GM18951 (cell line): ENCODE measurements around the gene PRSS16.

Source experiments
- POLR2A ChIP-seq: IDR thresholded peaks from 4 replicates; pipeline ENCODE4 v1.6.1; 2011; ENCODE audit warnings: mild to moderate bottlenecking; ENCODE audit not compliant: insufficient read length, insufficient read depth; ENCODE audit errors: extremely low read depth
- in situ Hi-C: fragments of 300-500 bp; cut with MboI; formaldehyde crosslinking; loops from one replicate; pipeline ENCODE4 v1.12.0; 2022; ENCODE audit warnings: low sequenced_read_pairs, mixed read lengths, inconsistent platforms; ENCODE audit not compliant: unreplicated experiment

Gene PRSS16

DNA sequence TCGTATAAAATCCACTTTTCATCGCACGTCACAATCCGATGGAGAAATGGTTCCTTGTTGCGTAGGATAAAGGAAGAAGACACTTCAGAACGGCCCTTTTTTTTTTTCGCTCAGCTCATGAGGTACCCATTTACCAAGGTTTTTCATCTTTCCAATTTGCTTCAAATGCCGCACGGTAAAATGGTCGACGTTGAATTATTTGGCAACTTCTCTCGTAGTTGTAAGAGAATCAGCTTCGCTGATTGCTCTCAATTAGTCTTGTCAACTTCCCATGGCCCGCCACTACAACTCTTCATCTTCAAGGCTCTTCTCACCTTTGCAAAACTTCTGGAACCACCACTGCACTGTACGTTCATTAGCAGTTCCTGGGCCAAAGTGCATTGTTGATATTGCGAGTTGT lies 35.8 kb downstream of the PRSS16 start:
- TF ChIP-seq POLR2A = no peak
- in situ Hi-C loops = no loop called here

DNA sequence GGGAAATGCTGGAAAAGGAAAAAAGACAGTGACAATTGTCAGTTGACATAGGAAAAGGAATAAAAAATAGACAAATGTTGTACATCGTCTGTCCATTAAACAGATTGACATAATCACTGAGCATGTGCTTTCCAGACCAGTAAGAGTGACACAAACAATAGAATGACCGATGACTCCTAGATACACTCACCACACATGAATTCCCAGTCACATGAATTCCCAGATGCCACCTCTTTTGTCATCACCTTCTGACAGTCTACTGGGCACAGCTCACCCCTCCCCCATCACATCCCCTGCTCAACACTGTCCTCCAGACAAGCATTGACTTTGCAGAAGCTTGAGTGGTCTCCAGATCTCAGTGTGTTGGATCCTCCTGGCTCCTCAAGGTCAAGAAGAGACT lies 38.6 kb downstream of the PRSS16 start:
- TF ChIP-seq POLR2A = no peak
- in situ Hi-C loops = no loop called here

DNA sequence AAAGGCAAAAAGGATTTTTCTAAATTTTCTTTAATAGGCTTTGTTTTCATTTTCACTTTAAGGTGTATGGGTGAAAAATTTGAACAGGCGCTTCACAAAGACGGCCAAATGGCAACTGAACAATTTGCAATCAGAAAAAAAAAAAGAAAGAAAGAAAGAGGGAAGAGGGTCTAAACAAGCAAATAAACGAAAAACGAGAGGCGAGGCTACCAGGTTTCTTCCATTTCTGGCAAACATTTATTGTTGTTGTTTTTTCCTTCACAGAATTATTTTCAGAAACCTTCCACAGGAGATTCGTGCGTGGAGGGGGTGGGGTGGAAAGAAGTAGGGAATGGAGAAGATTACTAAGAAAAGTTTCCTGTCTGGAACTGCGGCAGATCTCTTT lies 40.2 kb downstream of the PRSS16 start:
- no peak for TF ChIP-seq POLR2A
- in situ Hi-C loops = no loop called here

DNA sequence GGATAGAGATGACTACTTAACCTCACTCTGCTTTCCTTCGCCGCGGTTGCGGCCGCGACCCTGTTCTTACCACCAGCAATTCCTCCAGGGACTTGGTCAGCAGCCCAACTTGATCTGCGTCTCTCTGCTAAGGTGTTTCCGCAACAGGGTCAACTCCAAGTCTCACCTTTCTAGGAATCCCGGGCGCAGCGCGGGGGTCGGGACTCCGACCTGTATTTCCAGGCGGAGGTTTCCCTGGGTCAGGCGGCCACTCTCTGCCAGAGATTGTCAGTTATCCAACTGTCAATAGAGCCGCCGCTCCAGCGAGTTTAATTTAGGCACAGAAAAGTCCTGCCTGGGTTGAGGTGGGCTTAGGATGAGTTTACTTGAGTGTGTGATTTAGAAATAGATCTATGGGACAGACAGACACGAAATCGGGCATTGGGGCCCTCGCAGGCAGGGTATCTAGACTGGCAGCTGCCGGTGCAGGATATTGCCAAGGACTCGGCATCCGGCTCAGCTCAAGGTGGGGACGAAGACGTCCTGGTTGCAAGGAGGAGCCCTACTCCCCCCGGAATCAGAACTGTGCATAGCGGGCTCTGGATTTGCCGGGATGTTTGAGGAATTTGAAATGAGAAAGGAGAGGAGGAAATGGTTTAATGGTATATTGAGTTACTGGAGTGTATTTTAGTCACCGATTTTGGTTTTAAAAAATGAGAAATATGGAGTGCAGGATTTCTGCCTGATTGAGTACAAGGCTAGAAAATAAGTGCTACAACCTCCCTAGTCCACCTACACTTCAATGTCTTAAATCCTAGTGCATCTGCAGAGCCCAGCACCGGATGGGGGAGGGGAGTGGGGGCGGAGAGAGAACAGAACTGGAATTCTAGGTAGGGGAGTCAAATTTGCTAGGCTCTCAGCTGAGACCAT lies 40.9 kb downstream of the PRSS16 start:
- no peak for TF ChIP-seq POLR2A
- in situ Hi-C loops = no loop called here

DNA sequence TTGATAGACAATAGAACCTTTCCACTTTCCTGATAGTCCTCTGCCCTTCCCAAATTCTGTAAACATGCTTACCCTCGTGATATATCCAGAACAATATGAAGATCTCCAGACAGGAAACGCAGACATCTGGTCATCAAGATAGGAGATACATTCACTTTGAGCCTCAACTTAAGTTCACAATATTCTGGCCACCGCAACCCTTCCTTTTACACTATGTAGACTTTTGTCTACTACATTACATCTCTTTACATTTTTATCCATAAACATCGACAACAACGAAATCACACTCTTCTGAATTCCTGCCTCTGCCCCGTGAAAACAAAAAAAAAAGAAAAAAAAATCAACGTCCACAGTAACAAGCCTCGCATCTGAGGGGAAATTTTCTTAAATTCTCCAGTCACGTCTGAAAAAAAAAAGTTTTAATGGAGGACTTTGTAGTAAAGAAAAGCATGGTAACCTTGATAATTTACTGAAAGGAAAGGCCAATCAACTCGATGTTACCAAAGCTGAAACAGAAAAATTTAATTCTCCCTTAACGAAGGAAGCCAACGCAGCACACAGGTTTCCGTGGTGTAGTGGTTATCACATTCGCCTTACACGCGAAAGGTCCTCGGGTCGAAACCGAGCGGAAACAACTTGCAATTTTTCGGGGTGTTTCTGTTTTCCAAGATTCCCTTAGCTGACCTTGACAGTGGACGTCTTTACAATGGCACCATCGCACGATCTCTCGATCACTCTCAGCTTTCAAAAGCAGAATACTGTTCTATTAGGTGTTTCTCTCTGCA lies 42.8 kb downstream of the PRSS16 start:
- in situ Hi-C loops = no loop called here
- TF ChIP-seq POLR2A = no peak

DNA sequence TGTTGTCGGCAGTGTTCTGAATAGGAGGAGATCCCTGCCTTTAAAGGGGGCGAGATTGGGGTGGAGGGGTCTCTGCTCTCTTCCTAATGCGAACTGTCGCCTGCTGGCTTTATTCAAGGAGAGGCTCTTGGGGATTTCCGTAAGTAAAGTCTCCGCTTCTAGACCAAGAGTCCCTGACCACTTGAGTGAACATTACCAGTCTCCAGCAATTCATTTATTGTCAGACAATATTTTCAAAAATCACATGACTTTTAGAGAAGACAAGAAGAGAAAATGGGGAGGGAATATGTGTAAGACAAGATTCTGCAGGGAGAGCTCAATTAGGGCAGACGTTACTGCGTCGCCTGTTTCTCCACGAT lies 43.3 kb downstream of the PRSS16 start:
- no peak for TF ChIP-seq POLR2A
- in situ Hi-C loops = no loop called here

DNA sequence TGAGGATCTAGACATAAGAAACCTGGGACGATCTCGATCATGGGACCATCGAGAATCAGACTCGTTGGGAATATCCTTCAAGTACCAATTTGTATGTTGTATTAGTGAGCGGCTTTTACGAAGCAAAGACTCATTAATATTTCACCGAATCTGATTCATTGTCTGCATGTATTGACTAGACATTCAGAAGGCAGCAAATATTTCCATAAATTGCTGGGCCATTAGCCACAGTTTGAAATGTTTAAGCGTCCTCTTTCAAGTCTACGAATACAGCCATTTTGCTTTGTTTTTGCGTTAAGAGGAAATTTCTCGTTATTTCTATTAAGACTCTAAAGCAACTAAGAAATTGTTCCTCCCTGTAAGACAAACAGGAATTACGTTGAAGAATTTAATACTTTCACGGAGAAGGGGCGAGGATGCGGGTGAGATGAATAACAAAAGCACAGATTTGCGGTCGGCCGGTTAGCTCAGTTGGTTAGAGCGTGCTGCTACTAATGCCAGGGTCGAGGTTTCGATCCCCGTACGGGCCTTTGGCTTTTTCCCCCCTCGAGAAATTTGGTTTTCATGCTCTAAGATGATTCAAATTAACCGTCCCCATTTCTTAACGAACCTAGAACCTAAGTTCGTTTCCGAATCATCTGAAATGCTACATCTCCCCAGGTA lies 46.1 kb downstream of the PRSS16 start:
- in situ Hi-C loops = no loop called here
- TF ChIP-seq POLR2A = no peak

DNA sequence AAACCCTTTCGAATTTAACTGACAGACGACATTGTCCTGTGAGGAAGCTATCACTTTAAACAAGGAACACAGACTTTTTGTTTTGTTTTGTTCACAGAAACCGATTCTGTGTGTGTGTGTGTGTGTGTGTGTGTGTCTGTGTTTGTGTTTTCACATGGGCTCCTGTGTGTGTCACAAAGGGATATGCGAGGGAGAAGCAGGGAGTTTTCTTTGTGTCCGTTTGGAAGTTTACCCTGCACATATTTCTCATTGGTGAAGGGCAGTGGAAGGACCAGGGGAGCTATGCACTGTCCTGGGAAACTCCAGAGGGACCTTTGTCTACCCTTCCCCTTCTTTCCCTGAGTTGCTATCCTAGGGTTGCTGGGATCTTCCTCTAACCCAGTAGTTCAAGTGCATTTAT lies 46.9 kb downstream of the PRSS16 start:
- in situ Hi-C loops = no loop called here
- TF ChIP-seq POLR2A = no peak

DNA sequence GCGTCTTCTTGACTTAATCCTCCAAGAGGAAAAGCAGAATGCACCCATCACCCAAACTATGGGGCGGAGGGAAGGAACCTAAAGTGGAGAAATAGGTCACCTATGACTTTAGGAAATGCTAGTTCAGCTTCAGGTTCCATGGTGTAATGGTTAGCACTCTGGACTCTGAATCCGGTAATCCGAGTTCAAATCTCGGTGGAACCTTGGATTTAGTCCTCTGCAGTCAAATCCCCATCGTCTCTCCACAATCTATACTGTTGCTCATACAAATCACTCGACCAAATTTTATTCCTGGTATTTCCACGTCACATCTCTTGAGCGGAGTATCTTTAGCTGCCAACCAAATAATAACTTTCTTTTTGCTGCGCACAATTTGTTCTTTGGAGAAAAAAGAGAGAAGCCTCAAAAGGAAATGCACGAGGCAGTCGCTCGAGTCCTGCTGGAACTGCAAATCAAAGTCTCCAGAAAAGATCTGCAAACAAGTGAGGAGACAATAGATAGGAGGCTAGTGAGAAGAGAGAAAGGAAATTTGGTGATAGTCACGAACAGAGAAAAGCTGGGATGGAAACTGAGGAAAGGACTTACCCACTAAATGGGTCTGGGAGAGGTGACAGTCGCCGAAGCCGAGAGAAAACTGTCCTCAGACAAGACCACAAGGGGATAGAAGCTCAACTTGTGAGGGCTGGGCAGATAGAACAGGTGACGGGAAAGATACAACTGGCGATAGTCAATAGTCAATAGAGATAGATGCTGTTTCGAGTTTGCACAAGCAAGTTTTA lies 48.0 kb downstream of the PRSS16 start:
- in situ Hi-C loops = no loop called here
- TF ChIP-seq POLR2A = no peak

DNA sequence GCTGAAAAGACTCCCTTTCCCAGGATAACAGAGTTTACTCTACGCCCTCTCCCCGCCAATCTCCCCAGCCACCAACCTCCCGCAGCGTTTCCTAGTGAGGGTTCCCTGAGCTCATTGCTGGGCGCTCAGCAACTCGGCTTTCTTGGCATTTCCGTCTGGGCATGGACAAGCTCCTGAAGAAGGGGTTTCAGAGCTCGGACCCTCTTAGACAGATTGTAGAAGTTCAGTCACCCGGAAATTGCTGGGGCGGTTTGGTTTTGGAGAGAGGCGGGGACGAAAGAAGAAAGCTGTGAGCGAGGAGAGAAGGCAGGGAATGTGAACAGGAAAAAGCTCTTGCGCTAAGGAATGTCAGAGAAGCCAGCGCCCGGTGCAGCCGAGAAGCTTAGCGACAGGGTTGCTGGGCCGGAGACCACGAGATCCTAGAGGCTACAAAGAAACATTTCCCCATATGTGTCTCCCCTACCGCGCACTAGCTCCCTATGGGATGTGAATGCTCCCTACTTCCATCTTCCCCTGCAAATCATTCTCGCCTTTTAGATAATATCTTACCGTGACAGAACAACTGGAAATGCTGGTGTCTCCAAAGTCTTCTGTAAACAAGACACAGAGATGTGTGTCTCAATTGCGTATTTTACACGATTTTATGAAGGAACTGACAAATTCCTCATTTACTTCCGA lies 48.7 kb downstream of the PRSS16 start:
- TF ChIP-seq POLR2A = no peak
- in situ Hi-C loops = no loop called here

DNA sequence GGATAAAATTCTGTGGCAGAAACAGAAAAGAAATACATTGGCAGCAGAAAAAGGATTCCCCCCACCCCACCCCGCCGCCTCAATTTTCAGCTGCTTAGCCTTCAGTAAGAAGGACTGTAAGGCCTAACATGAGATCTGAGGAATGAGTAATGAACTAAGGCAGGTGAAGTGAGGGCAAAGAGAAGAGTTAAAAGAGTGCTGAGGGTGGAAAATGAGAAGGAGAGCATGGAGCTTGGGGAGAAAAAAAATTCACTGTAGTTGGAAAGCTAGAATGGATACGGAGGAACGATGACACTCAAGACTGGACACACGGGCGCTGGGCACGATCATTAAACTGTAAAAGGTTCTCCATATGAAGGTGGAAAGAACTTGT lies 50.0 kb downstream of the PRSS16 start:
- no peak for TF ChIP-seq POLR2A
- in situ Hi-C loops = no loop called here
